NAMALWA (cell line): ENCODE data around the gene STK11.
"Not testable (repeated sequence)": the region's sequence is repeated elsewhere in the genome, so short reads cannot be mapped to it uniquely, and the experiment has no call there.

Experiments
- DNase-seq: peaks from one replicate; pipeline ENCODE4 v3.0.0-alpha.2; 2015; ENCODE audit warnings: low spot score

The STK11 gene

DNA sequence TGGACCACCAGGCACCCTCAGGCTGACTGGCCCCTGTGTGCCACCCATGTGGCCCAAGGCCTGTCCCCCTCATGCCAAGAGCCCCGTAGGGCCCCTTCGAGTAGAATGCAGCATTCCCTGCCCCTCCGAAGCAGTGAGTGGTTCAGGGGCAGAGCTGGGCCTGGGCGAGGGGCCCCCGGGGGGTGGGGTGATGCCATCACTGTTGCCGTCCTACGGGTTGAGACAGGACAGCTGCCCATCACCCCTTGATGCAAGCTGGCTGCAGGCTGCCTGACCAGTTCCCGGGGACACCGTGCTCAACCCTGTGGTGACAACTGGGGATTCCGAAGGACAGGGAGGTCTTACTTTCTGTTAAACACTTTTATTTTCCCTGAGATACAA lies 36.2 kb upstream of the STK11 start:
- no peak for DNase-seq

DNA sequence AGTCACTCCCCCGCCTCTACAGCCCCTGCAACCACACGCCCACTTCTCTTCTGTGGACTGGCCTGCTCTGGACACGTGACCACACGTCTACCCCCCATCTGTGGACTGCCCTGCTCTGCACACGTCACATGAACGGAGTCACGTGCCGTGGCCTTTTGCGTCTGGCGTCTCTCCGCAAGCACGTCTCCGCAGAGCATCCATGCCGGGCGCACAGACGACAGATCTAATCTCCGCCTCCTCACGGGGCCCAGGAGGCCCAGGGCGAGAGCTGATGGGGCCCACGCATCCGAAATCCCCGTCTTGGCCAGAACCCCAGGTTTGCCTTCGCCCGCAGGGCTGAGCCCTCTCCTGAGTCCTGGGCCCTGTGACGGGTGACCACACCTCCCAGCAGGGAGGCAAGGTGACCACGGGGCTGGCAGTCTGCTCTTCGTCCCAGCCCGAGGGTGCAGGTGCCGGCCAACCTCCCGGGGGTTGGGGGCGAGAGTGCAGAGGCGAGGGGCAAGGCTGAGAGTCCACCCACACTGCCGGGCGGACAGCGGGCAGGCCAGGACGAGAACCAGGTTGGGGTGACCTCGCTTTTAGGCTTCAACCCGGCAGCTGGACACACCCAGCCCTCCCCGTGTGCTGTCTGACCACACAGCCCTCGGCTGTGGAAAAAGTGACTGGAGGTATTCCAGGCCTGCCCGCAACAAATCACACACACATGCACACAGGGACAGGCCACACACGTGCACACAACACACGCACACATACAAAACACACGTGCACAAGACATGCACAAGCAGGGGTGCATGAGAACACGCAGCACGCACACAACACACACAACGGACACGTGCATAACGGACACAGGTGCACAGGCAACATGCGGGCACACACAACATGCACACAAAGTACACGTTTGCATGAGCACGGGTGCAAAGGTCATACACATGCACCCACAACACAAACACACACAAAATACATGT lies 35.4 kb upstream of the STK11 start:
- DNase-seq = no peak

DNA sequence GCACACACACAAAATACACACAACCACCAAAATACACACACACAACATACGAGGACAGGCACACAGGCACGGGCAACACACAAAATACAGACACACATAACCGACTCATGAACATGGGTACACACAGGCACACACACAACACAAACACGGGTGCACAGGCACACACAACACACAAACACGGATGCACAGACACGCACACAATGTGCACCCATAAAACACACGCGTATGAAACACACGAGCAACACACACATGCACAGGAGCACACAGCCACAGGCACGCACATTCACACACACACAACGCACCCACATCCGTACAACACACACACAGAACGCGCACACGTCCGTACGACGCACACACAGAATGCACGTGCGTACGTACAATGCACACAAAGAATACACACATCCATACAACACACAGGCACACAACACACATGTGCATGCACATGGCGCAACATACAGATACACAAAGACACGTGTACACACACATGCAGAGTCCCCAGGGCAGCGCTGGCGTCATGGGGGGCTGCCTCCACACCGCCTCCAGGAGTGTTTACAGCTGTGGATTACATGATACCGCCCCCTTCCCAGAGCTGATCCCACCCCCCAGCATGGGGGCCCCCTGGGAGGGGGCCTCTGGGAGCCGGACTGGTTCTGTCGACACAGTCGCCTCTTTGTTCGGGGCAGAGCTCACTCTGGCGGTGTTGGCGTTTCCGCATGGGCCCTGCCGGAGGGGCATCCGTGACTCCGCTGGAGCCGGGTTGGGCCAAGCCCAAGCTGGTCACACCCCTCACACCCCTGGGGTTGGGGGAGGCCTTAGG lies 34.4 kb upstream of the STK11 start:
- DNase-seq = no peak

- no peak for DNase-seq
These were observed 33.7 kb upstream of the STK11 start for GRCh38 chr19:1171755-1172352.

GRCh38 chr19:1172353-1173158 lies 33.0 kb upstream of the STK11 start:
- no peak for DNase-seq

DNA sequence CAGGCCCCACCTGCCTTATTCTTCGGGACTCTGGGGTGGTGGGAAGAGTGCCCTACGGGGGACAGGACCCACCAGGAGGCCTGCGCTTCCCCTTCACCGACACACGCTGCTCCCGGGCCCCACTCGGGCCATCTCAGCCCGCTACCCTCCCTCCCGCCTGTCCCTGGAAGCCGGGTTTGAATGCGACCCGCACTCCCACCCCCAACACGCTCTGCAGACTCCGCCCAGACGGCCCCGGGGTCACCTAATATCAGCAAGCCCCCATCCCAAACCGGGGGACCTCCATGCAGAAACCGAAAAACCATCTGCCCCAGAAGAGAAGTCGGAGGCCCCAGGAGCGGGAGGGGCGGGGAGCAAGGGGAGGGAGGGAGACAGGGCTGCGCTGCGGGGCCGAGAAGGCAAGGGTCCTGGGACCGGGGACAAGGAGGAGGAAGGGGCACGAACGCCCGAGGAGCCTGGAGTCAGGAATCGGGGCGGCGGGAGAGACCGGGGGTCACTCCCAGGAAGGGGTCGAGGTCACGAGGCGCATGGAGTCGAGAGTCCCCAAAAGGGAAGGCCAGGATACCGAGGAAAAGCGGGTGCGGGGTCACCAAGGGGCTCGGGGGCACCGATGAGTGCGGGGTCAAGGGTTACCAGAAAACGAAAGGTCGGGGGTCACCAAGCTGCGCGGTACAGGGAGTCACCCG lies 32.3 kb upstream of the STK11 start:
- DNase-seq = peak; percentile 37

GRCh38 chr19:1173845-1174809 lies 31.5 kb upstream of the STK11 start, which contains the start of gene SBNO2:
SBNO2 (minus strand) TSS chr19:1174268; CDS start chr19:1154276, 19,992 bp downstream.
- peak; percentile 89 for DNase-seq

DNA sequence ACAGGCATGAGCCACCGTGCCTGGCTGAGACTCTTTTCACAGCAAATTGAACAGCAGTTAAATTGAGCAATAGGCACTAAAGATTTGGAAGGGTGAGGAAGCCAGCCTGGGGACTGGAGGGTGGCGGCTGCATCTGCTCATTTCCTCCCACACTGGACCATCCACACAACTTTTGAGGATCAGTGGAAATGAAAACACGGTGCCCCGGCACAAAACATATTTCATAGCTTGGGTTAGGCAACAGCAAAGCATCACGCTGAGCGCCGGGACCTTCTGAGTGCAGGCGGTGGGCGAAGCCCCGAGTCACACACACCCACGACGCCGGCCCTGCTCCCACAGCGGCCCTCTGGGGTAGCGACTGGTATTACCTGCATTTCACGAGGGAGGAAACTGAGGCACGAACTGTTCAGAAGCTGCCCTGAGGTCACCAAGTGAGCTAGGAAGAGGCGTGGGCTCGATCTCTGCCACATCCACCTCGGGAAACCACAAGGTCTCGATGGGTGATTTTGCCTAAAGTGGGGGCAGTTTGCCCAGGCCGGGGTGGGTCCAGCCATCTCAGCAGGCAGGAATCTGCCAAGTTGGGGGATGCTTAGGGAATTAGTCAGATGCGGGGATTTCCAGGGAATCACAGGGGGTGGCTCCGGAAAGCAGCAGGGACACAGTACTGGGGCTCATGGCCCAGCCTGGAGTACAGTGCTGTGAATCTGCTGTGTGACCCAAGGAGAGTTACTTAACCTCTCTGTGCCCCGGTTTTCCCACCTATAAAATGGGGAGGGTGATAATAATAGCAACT lies 28.1 kb upstream of the STK11 start:
- no peak for DNase-seq

GRCh38 chr19:1181606-1182005 lies 24.0 kb upstream of the STK11 start:
- no peak for DNase-seq

DNA sequence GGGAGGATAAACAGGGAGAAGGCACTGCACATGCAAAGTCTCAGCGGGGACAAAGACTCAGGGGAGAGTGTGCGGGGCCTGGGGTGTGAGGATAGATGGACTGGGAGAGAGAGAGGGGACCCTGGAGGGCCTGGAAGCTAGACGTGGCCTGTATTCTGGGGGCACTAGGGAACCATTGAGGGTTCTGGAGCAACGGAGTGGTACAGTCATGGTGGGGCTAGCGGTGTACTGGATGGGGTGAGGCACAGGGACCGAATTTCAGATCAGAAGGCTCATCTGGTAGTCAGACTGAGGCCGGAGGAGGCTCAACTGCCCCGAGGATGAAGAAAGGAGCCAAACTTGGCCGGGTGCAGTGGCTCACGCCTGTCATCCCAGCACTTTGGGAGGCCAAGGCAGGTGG lies 23.5 kb upstream of the STK11 start:
- DNase-seq = no peak

DNA sequence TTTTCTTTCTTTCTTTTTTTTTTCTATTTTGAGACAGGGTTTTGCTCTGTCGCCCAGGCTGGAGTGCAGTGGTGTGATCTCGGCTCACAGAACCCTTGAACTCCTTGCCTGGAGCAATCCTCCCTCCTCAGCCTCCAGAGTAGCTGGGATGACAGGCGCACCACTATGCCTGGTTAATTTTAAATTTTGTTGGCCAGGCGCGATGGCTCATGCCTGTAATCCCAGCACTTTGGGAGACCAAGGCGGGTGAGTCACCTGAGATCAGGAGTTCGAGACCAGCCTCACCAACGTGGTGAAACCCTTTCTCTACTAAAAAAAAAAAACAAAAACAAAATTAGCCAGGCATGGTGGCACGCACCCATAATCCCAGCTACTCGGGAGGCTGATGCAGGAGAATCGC lies 22.9 kb upstream of the STK11 start:
- no peak for DNase-seq

GRCh38 chr19:1183543-1184172 lies 21.9 kb upstream of the STK11 start:
- DNase-seq = no peak

- DNase-seq = no peak
These were observed 16.2 kb upstream of the STK11 start for GRCh38 chr19:1189419-1189818.

DNA sequence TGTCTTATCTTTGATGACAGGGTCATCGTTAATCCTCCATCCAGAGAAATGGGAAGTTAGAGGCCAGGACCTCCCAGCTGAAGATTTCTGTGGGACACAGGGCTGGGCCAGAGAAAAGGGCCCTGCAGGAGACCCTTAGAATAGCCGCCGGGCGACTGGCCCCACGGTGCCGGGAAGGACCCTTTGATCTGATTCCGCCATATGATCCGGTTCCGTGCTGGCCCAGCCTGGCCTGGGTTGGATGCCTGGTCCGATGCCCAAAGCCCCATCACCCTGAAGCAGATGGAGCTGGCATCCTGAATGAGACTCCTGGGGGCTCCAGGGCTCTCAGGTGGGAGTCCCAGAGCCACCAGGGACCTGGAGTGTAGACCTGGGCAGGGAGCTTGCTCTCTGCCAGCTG lies 6.0 kb upstream of the STK11 start:
- no peak for DNase-seq

DNA sequence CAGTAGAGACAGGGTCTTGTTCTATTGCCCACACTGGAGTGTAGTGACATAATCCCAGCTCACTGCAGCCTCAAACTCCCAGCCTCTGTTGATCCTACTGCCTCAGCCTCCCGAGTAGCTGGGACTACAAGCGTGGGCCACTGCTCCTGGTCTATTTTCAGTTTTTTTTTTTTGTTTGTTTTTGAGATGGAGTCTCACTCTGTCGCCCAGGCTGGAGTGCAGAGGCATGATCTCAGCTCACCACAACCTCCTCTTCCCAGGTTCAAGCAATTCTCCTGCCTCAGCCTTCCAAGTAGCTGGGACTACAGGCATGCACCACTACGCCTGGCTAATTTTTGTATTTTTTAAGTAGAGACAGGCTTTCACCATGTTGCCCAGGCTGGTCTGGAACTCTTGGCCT lies 5.0 kb upstream of the STK11 start:
- not testable (repeated sequence) for DNase-seq

GRCh38 chr19:1206150-1206863 lies 729 bp downstream of the STK11 start:
- no peak for DNase-seq

DNA sequence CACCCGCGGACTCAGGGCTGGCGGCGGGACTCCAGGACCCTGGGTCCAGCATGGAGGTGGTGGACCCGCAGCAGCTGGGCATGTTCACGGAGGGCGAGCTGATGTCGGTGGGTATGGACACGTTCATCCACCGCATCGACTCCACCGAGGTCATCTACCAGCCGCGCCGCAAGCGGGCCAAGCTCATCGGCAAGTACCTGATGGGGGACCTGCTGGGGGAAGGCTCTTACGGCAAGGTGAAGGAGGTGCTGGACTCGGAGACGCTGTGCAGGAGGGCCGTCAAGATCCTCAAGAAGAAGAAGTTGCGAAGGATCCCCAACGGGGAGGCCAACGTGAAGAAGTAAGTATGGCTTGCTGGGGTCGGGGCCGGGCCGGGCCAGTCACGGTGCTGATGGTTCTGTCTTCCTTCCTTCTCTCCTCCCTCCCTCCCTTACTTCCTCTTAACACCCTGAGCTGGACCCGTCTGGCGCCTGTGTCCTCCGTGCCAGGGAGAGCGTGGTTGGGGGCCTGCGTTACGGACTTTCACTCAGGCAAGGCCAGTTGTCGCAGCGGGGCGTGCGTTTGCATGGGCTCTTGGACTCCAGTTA lies 1.4 kb downstream of the STK11 start:
- peak; percentile 60 for DNase-seq

GRCh38 chr19:1208830-1209229 lies 3.3 kb downstream of the STK11 start:
- DNase-seq = not testable (repeated sequence)
